HFF-Myc (cell line): ENCODE measurements around the gene DENND2A.

Experiments used
- DNase-seq: peaks from one replicate; pipeline ENCODE4 v3.0.0-alpha.2; 2011; ENCODE audit warnings: low read depth; ENCODE audit errors: extremely low read depth
- H3K4me3 ChIP-seq: replicated peaks from 2 replicates; pipeline ENCODE4 v1.5.1; 2011; ENCODE audit warnings: low read depth, mild to moderate bottlenecking, control low read depth, low read length
- TF ChIP-seq, protein P1 (sequence below): IDR thresholded peaks from 2 replicates; pipeline ENCODE4 v1.5.1; 2012; ENCODE audit warnings: mild to moderate bottlenecking, low read depth, low read length, control low read depth; ENCODE audit errors: missing control alignments

The DENND2A gene

DNA sequence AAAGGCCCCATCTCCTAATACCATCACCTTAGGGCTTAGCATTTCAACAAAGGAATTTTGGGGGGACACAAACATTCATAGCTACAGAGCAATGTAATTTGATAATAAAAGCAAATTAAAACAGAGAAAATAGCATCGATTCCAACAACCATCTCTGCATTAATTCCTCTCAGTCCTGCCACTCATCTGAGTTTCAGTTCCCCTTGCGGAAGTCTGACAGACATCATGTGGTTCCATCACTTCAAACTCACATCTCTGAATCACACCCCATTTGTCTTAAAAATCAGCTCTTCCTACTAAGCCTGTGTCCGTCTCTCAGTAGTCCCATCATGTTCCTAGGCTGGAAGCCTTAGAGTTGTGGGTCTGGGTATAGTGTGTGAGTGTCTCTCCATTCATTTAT lies 35.7 kb upstream of the DENND2A start:
- no peak for DNase-seq
- no peak overlapping the region for H3K4me3 ChIP-seq
- TF ChIP-seq, protein P1, sequence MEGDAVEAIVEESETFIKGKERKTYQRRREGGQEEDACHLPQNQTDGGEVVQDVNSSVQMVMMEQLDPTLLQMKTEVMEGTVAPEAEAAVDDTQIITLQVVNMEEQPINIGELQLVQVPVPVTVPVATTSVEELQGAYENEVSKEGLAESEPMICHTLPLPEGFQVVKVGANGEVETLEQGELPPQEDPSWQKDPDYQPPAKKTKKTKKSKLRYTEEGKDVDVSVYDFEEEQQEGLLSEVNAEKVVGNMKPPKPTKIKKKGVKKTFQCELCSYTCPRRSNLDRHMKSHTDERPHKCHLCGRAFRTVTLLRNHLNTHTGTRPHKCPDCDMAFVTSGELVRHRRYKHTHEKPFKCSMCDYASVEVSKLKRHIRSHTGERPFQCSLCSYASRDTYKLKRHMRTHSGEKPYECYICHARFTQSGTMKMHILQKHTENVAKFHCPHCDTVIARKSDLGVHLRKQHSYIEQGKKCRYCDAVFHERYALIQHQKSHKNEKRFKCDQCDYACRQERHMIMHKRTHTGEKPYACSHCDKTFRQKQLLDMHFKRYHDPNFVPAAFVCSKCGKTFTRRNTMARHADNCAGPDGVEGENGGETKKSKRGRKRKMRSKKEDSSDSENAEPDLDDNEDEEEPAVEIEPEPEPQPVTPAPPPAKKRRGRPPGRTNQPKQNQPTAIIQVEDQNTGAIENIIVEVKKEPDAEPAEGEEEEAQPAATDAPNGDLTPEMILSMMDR = no peak

DNA sequence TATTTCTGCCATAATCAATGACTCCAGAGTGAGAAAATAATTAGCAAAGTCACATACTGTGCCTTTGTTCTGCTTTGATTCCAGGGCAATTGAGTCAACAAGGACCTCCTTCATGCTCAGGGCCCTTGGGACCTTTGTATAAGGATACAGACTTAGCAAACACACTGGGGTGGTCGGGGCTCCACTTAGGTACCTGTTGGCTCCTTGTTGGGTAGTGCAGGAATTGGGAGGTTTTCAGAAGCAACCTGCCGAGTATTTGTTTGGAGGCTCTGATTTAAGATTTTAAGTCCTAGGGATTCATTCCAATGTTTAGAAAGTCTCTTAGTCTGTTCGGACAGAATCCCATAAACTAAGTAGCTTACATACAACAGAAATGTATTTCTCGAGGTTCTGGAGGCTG lies 35.1 kb upstream of the DENND2A start:
- no peak for DNase-seq
- no peak overlapping the region for H3K4me3 ChIP-seq
- TF ChIP-seq, protein P1 = no peak

DNA sequence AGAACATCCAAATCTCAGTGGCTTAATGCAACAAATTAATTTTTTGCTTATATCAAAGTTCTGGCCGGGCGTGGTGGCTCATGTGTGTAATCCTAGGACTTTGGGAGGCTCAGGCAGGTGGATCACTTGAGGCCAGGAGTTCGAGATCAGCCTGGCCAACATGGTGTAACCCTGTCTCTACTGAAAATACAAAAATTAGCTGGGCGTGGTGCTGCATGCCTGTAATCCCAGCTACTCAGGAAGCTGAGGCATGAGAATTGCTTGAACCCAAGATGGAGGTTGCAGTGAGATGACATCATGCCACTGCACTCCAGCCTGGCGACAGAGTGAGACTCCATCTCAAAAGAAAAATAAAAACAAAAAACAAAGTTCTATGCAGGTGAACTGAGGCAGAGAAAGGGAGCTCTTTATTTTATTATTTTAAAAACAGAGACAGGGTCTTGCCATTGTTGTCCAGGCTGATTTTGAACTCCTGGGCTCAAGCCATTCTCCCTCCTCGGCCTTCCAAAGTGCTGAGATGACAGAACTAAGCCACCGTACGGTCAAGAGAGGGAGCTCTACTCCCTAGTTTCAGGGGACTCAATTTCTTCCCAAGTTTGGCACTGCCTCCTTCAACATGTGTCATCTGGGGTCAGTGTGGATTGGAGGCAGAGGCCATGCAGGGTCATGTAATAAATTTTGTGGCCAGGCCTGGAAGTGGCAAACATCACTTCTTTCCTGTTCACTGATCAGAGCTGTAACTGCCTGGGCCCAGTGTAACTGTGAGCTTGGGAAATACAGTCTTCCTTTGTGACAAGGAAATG lies 34.5 kb upstream of the DENND2A start:
- H3K4me3 ChIP-seq = no peak overlapping the region
- peak; percentile 50 for DNase-seq
- TF ChIP-seq, protein P1 = peak; percentile 54

DNA sequence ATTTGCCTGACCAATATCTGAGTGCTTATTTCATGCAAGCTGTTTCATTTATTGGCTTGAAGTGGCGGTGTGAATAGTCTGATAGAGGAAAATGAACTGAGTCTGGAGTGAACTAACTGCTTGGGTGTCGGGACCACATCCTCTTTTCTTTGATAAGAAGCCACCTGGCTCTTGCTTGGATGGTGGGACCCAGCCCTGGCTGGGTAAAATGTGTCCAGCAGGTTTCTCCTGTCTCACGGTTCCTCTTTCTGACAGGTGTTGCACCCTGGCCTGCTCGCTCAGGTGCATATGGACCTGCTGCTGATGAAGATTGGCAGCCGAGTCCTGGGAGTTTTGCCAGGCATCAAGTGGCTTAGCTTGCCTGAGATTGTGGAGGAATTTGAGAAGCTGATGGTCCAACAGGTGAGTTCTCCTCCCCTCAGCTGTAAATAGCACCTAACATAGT lies 33.8 kb upstream of the DENND2A start:
- no peak overlapping the region for H3K4me3 ChIP-seq
- TF ChIP-seq, protein P1 = no peak

DNA sequence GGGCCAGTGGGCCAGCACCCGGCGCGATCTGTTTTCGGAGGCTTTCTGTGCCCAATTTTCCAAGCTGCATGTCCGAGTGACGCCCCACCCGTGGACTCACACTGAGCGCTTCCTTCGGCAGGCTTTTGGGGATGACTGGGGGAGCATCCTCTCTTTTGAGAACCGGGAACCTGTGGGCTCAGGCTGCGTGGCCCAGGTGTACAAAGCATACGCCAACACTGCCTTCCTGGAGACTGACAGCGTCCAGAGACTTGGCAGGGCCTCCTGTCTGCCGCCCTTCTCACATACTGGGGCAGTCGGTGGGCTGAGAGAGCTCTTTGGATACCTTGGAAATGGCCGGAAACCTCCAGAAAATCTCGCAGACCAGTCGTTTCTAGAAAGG lies 33.2 kb upstream of the DENND2A start:
- H3K4me3 ChIP-seq = peak overlapping the region; percentile 52
- TF ChIP-seq, protein P1 = no peak
- DNase-seq = no peak

More for the DNA sequence above, 33.8 kb upstream of the DENND2A start:
- DNase-seq = no peak

DNA sequence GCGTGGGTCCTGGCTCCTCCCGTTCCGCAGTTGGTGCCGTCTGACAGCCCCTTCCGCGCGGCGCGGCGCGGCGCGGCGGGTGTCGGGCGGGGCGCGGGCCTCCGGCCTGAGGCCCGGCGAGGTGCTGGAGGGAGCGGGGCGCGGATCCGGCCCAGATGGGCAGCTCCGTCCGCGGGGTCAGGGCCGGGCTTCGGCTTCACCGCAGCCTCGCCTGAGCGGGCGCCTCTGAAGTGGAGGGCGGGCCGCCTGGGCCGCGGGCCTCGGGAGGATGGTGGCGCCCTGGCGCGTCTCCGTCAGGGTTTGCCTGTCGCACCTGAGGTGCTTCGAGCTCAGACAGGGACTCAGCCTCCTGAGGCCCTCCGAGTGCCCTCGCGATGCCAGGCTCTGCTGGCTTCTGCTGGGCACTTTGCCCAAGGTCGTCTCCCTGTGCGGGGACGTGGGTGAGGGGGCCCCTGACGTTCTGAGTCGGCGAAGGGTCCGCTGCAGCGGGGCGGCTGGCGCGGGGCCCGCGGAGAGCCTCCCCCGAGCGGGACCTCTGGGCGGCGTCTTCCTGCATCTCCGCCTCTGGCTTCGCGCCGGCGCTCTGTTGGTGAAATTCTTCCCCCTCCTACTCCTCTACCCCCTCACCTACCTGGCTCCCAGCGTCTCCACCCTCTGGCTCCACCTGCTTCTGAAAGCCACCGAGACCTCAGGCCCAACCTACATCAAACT lies 32.6 kb upstream of the DENND2A start:
- TF ChIP-seq, protein P1 = no peak
- DNase-seq = no peak
- peak overlapping the region; percentile 52 for H3K4me3 ChIP-seq
